GM19025 (cell line): ENCODE data around the gene SPATA33.
"Not testable (repeated sequence)": the region's sequence is repeated elsewhere in the genome, so short reads cannot be mapped to it uniquely, and the experiment has no call there.

Experiments
- ATAC-seq: cut with Tn5 transposase; IDR thresholded peaks from one replicate; pipeline ENCODE4 v1.9.1; 2021; ENCODE audit warnings: mild to moderate bottlenecking, low read depth, moderate library complexity; ENCODE audit not compliant: unreplicated experiment

SPATA33 gene

GRCh38 chr16:89658221-89658879, 714 bp downstream of the SPATA33 start:
- no peak for ATAC-seq

GRCh38 chr16:89660146-89660545, 2.5 kb downstream of the SPATA33 start:
- ATAC-seq: no peak

GRCh38 chr16:89661215-89661614, 3.6 kb downstream of the SPATA33 start:
- ATAC-seq: no peak

GRCh38 chr16:89664238-89664637, 6.6 kb downstream of the SPATA33 start:
- ATAC-seq: not testable (repeated sequence)

- ATAC-seq: not testable (repeated sequence)
These were observed 9.4 kb downstream of the SPATA33 start for GRCh38 chr16:89667000-89667399.

- ATAC-seq: no peak
These were observed 10.0 kb downstream of the SPATA33 start for GRCh38 chr16:89667633-89668032.

- no peak for ATAC-seq
These were observed 11.1 kb downstream of the SPATA33 start for GRCh38 chr16:89668790-89669158.

- no peak for ATAC-seq
These were observed 12.1 kb downstream of the SPATA33 start for GRCh38 chr16:89669755-89670154.

GRCh38 chr16:89670496-89671431, 13.1 kb downstream of the SPATA33 start:
- no peak for ATAC-seq

- ATAC-seq: not testable (repeated sequence)
These were observed 13.9 kb downstream of the SPATA33 start for GRCh38 chr16:89671565-89671964.

- ATAC-seq: no peak
These were observed 14.7 kb downstream of the SPATA33 start for GRCh38 chr16:89672177-89672941.

GRCh38 chr16:89678258-89678657, 20.6 kb downstream of the SPATA33 start:
- ATAC-seq: no peak

GRCh38 chr16:89685916-89686315, 28.3 kb downstream of the SPATA33 start:
- ATAC-seq: no peak

GRCh38 chr16:89686520-89687091, 29.0 kb downstream of the SPATA33 start, which contains the start of gene CDK10:
CDK10 (plus strand) TSS chr16:89686689; CDS start chr16:89686711, 22 bp downstream.
- ATAC-seq: peak; percentile 81

- ATAC-seq: peak; percentile 39
These were observed 29.7 kb downstream of the SPATA33 start for GRCh38 chr16:89687092-89687940.

GRCh38 chr16:89688395-89688794, 30.8 kb downstream of the SPATA33 start:
- ATAC-seq: no peak

GRCh38 chr16:89689142-89689541, 31.5 kb downstream of the SPATA33 start:
- ATAC-seq: no peak

GRCh38 chr16:89689621-89690020, 32.0 kb downstream of the SPATA33 start:
- not testable (repeated sequence) for ATAC-seq

- no peak for ATAC-seq
These were observed 32.8 kb downstream of the SPATA33 start for GRCh38 chr16:89690392-89690901.
